HepG2 (cell line): ENCODE data around the gene UGT1A4. TPM values are rescaled to one million over a fixed set of nuclear protein-coding genes. Genes with fewer than 3 reads are reported as not detected.

Source experiments
- AHDC1 ChIP-seq: sonication (generic); formaldehyde crosslinking; IDR thresholded peaks from 2 replicates; pipeline ENCODE4 v1.5.1; 2020; ENCODE audit warnings: mild to moderate bottlenecking, missing genetic modification reagents, borderline replicate concordance
- CHCHD3 ChIP-seq: sonication (generic); formaldehyde crosslinking; IDR thresholded peaks from 2 replicates; pipeline ENCODE4 v1.8.0; 2022; ENCODE audit warnings: mild to moderate bottlenecking, missing genetic modification reagents, moderate library complexity
- HDAC1 ChIP-seq: sonication (generic); formaldehyde crosslinking; IDR thresholded peaks from 2 replicates; pipeline ENCODE4 v1.5.1; 2020; ENCODE audit warnings: mild to moderate bottlenecking, missing genetic modification reagents
- HDAC2 ChIP-seq: sonication (generic); formaldehyde crosslinking; IDR thresholded peaks from 2 replicates; pipeline ENCODE4 v1.4.0; 2020; ENCODE audit warnings: missing genetic modification reagents
- MIER3 ChIP-seq: IDR thresholded peaks from 2 replicates; pipeline ENCODE4 v1.6.1; 2016; ENCODE audit warnings: missing compliant biosample characterization, borderline replicate concordance
- NCOA2 ChIP-seq: sonication (generic); formaldehyde crosslinking; IDR thresholded peaks from 2 replicates; pipeline ENCODE4 v1.8.0; 2022; ENCODE audit warnings: inconsistent platforms
- POGZ ChIP-seq: sonication (generic); formaldehyde crosslinking; IDR thresholded peaks from 2 replicates; pipeline ENCODE4 v1.4.0; 2020; ENCODE audit warnings: mild to moderate bottlenecking, missing genetic modification reagents
- SALL1 ChIP-seq: sonication (generic); formaldehyde crosslinking; IDR thresholded peaks from 2 replicates; pipeline ENCODE4 v1.8.0; 2022; ENCODE audit warnings: mild to moderate bottlenecking, missing genetic modification reagents
- SCMH1 ChIP-seq: sonication (generic); formaldehyde crosslinking; IDR thresholded peaks from 2 replicates; pipeline ENCODE4 v1.9.0; 2021; ENCODE audit warnings: missing genetic modification reagents, mild to moderate bottlenecking, borderline replicate concordance
- SMARCC2 ChIP-seq: fragments of 450-650 bp; IDR thresholded peaks from 2 replicates; pipeline ENCODE4 v1.6.1; 2017; ENCODE audit warnings: antibody characterized with exemption, mild to moderate bottlenecking
- SMYD3 ChIP-seq: sonication (generic); formaldehyde crosslinking; IDR thresholded peaks from 2 replicates; pipeline ENCODE4 v1.8.1; 2023; ENCODE audit warnings: mild to moderate bottlenecking, missing genetic modification reagents
- TBL1XR1 ChIP-seq: fragments of 150-350 bp; IDR thresholded peaks from 2 replicates; pipeline ENCODE4 v1.6.1; 2014; ENCODE audit warnings: borderline replicate concordance, low read length; ENCODE audit not compliant: partially characterized antibody
- TEAD2 ChIP-seq: sonication (generic); formaldehyde crosslinking; IDR thresholded peaks from 2 replicates; pipeline ENCODE4 v1.9.0; 2021; ENCODE audit warnings: missing genetic modification reagents
- ZNF337 ChIP-seq: sonication (generic); formaldehyde crosslinking; IDR thresholded peaks from 2 replicates; pipeline ENCODE4 v1.5.1; 2020; ENCODE audit warnings: missing genetic modification reagents, low read depth, mild to moderate bottlenecking, borderline replicate concordance
- ZNF558 ChIP-seq: sonication (generic); formaldehyde crosslinking; IDR thresholded peaks from 2 replicates; pipeline ENCODE4 v1.9.0; 2022; ENCODE audit warnings: mild to moderate bottlenecking, missing genetic modification reagents, borderline replicate concordance
- ZNF781 ChIP-seq: sonication (generic); formaldehyde crosslinking; IDR thresholded peaks from 2 replicates; pipeline ENCODE4 v1.5.1; 2020; ENCODE audit warnings: borderline replicate concordance, mild to moderate bottlenecking, missing genetic modification reagents; ENCODE audit errors: not compliant biosample characterization
- ZNF800 ChIP-seq: sonication (generic); formaldehyde crosslinking; IDR thresholded peaks from 2 replicates; pipeline ENCODE4 v1.4.0; 2020; ENCODE audit warnings: missing genetic modification reagents
- polyA plus RNA-seq, 8 experiments: library from polyadenylated mRNA; depleted of rRNA in 3 of 8; stranded (reverse) in 7 of 8; unstranded in 1 of 8; fragments of >200 nt; fragmentation: Illumina TruSeq in 4 of 8; extraction: Trizol in 4 of 8; gene quantifications; 2 replicates each; pipeline versions ENCODE4 v1.2.1 to v1.2.3, GENCODE V29; 2011 to 2016; ENCODE audit warnings: low read depth in 4 of 8, missing spikeins in 1 of 8, mixed read lengths in 1 of 8; ENCODE audit not compliant: insufficient read depth in 1 of 8
- total RNA-seq, 5 experiments: library from RNA; depleted of rRNA; stranded (reverse); fragments of >200 nt; fragmentation: Illumina TruSeq; extraction: Trizol; gene quantifications; 2 replicates each; pipeline ENCODE4 v1.2.3, GENCODE V29; 2016; ENCODE audit warnings: low read depth in 1 of 5
- TF ChIP-seq, protein P1 (sequence below): sonication (generic); formaldehyde crosslinking; IDR thresholded peaks from 2 replicates; pipeline ENCODE4 v1.5.0; 2020; ENCODE audit warnings: mild to moderate bottlenecking, missing genetic modification reagents, borderline replicate concordance
- TF ChIP-seq, protein P2 (sequence below): sonication (generic); formaldehyde crosslinking; IDR thresholded peaks from 2 replicates; pipeline ENCODE4 v1.8.1; 2023; ENCODE audit warnings: mild to moderate bottlenecking, missing genetic modification reagents

Gene UGT1A4
- total and polyA plus RNA-seq, 2 of the 13 experiments (the other 11 are each of a cell fraction or from before 2014, with no cell fraction given), result not detected

GRCh38 chr2:233756429-233757081 lies 38.0 kb downstream of the UGT1A4 start (continued):
- TF ChIP-seq SCMH1 (CRISPR knock-in tag) (no peak), ZNF781 (CRISPR knock-in tag) (peak; percentile 44), NCOA2 (CRISPR knock-in tag) (peak; percentile 93), CHCHD3 (CRISPR knock-in tag) (0 out of 2 replicates have a peak, but pooled peaks have one; percentile 33), TBL1XR1 (peak; percentile 100), ZNF337 (CRISPR knock-in tag) (no peak), AHDC1 (CRISPR knock-in tag) (peak; percentile 98), HDAC2 (peak; percentile 99), ZNF558 (CRISPR knock-in tag) (no peak), SALL1 (CRISPR knock-in tag) (peak; percentile 82), TEAD2 (CRISPR knock-in tag) (no peak), HDAC1 (CRISPR knock-in tag) (peak; percentile 98), MIER3 (peak; percentile 77; the same call in 1 of the 2 replicates), POGZ (CRISPR knock-in tag) (peak; percentile 72), SMARCC2 (no peak), ZNF800 (peak; percentile 73; the same call in 1 of the 2 replicates), SMYD3 (CRISPR knock-in tag) (peak; percentile 67; the same call in 1 of the 2 replicates)
- TF ChIP-seq, protein P1, sequence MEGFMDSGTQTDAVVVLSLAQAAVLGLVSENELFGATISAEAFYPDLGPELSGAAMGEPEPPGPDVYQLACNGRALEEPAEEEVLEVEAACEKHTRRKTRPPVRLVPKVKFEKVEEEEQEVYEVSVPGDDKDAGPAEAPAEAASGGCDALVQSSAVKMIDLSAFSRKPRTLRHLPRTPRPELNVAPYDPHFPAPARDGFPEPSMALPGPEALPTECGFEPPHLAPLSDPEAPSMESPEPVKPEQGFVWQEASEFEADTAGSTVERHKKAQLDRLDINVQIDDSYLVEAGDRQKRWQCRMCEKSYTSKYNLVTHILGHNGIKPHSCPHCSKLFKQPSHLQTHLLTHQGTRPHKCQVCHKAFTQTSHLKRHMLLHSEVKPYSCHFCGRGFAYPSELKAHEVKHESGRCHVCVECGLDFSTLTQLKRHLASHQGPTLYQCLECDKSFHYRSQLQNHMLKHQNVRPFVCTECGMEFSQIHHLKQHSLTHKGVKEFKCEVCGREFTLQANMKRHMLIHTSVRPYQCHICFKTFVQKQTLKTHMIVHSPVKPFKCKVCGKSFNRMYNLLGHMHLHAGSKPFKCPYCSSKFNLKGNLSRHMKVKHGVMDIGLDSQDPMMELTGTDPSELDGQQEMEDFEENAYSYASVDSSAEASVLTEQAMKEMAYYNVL (CRISPR knock-in tag), result peak; percentile 52; the same call in 1 of the 2 replicates
- TF ChIP-seq, protein P2, sequence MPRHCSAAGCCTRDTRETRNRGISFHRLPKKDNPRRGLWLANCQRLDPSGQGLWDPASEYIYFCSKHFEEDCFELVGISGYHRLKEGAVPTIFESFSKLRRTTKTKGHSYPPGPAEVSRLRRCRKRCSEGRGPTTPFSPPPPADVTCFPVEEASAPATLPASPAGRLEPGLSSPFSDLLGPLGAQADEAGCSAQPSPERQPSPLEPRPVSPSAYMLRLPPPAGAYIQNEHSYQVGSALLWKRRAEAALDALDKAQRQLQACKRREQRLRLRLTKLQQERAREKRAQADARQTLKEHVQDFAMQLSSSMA, result no peak
